GM19328 (cell line): ENCODE measurements around the gene CDH13.

ENCODE experiments used
- ATAC-seq: cut with Tn5 transposase; IDR thresholded peaks from one replicate; pipeline ENCODE4 v1.9.1; 2021; ENCODE audit warnings: mild to moderate bottlenecking, moderate library complexity; ENCODE audit not compliant: unreplicated experiment

Gene CDH13

DNA sequence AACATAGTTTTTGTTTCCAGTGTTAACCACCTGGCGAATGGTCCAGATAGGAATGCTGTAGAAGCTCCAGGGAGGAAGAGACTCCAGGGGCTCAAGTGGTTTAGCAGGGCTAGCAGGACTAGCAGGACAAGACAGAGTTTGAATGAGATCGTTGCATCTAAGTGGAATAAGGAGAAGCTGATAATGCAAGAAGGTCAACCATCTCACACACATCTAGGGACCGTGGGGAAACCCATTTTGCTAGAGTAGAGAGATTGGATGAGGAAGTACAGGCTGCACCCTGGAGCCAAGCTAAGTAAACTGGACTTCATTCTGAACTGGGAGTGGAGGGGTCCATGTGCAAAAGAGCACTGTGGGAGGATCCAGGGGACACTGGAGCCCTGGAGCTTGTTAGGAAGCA, 1094.9 kb downstream of the CDH13 start:
- no peak for ATAC-seq

DNA sequence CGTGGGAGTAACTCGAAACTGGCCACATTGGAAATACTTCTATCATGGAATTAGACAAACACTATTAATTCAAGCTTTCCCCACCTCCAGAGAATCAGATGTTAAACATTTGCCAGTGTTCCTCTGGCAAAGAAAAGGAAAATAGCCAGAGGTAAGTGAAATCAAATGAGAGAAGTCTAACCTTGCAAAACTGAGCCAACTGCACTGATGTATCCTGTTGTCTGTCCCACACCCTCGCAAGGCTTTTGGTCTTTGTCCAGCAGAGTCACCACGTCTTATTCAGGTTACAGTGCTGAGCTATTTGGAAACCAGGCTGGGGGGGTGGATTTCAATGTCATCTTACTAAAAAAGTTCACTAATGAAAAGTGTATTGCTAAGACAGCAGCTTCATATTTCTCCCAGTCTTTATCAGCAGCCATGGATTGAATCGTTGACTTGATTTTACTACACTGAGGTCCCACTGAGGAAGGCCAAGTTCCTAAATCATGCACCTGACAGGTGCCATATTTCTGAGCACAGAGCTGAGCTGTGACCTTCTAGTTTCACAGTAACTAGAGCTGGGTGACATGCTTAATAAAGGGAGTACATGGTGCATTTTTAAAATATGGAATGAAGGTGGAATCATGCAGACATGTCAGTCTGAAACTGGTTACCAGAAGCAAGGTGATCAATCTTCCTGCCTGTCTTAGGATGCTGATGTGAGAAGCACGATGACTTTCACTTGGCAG, 1095.9 kb downstream of the CDH13 start:
- ATAC-seq: no peak

DNA sequence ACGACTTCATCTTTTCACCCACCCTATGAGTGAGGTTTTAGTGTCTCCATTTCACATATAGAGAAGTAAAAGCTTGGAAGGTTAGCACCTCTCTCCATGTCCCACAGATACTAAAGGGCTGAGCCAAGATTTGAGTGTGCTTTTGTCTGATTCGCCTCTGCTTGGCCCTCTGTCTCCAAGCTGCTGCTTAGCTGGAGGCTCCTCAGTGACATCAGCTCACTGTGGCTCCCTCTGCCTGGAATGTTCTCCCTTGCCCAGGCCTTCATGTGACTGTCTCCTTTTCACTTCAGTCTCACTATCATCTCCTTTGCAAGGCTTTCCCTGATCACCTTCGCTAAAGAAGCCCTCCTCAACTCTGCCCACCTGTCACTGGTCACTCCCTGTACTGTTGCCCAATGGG, 1096.5 kb downstream of the CDH13 start:
- no peak for ATAC-seq

DNA sequence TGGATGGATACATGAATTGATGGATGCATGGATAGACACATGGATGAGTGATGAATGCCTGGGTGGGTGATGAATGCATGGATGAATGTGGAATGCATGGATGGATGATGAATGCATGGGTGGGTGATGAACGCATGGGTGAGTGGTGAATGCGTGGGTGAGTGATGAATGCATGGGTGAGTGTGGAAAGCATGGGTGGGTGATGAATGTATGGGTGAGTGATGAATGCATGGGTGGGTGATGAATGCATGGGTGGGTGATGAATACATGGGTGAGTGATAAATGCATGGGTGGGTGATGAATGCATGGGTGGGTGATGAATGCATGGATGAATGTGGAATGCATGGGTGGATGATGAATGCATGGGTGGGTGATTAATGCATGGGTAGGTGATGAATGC, 1097.1 kb downstream of the CDH13 start:
- ATAC-seq: no peak

DNA sequence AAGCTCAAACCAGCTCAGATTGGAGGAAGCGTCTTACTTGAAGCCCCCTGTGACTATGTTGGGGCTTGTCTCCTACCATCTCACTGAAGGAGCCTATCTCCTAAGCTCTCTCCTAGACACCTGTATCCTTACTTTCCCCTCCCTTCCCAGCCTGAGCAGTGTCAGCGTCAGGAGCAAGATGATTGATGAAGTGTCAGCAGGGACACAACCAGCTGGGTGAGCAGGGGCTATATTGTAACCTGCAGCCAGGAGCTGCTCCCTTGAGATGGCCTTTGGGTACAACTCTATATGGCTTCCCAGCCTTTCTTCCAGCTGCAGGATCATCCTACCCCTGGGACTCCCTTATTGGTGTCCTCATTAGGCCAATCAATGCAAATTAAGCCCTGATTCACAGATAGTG, 1097.8 kb downstream of the CDH13 start:
- ATAC-seq: no peak

DNA sequence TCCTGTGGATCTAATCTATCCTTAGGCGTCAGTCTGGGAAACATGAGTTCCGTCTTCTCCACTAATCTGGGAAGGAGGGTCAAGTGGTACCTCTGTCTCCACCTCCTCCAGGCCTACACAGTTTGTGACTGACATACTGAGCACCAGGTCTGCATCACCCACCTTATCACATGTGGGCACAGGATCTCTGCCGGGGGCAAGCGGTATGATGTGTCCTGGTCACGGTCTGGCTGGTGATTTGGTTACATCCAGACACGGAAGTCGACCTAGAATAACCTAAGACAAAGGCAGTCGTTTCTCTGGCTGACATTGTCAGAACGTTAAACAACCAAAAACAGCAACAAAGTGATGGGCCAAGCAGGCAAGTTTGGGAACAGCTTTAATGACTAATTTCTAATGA, 1098.5 kb downstream of the CDH13 start:
- ATAC-seq: no peak

DNA sequence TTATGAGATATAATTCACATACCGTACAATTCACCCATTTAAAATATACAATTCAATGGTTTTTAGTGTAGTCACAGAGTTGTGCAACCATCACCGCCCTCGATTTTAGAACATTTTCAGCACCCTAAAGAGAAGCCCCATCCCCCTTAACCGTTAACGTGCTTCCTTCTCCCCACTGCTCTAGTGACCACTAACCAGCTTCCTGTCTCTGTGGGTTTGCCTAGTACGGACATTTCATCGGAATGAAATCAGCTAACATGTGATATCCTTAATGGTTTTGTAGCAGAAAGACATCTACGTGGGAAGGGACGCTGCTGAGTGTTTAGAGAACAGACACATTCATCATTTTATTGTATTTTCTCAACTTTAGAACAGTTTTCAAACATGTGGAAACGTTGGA, 1100.2 kb downstream of the CDH13 start:
- no peak for ATAC-seq

DNA sequence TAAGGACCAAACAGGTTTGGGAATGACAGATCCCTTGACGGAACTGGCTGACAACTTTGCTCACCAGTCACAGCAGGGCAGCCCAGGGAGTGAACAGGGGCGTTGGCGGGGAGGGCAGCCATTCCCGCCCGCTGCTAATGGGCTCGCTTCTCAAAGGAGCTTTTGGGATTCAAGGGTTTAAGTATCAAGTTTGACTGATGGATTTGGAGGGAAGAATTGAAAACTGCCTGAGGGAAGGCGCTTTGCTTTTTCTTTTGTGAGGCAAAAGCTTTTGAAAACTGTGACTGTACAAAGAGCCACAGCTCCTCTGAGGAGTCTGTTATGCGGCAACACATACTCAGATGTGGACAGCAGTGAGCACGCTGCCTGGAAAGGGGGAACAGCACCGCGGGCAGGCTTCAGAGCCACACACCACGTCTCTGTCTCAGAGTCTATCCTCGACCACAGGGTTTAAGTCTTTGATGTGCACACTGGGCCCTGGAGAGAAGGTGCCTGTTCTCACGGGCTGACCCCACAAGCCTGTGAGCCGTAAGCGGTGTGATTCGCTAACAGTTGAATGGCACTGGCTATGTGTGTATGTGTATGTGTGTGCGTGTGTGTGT, 1101.1 kb downstream of the CDH13 start:
- ATAC-seq: no peak

DNA sequence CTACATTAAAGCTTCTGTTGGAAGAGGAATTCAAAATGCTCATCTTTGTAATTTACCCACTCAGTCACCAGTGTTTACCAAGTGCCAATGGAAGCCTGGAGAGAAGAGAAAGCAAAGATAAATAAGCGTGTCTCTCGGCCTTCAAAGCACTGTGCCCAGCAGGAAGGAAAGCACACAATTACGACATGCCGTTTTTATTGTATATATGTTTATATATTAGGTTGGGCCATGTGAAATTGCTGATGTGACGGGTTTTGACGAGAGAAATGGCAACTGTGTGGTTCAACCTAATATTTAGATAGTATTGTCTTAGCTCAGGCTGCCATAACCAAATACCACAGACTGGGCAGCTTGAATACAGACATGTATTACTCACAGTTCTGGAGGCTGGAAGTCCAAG, 1101.7 kb downstream of the CDH13 start:
- no peak for ATAC-seq

DNA sequence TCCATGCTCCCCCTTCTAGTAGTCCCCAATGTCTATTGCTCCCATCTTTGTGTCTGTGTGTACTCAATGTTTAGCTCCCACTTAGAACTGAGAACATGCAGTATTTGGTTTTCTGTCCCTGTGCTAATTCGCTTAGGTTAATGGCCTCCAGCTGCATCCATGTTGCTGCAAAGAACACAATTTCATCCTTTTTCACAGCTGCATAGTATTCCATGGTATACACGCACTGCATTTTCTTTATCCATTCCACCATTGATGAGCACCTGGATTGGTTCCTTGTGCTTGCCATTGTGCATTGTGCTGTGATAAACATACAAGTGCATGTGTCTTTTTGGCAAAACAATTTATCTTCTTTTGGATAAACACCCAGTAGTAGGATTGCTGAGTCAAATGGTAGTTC, 1104.0 kb downstream of the CDH13 start:
- ATAC-seq: no peak

DNA sequence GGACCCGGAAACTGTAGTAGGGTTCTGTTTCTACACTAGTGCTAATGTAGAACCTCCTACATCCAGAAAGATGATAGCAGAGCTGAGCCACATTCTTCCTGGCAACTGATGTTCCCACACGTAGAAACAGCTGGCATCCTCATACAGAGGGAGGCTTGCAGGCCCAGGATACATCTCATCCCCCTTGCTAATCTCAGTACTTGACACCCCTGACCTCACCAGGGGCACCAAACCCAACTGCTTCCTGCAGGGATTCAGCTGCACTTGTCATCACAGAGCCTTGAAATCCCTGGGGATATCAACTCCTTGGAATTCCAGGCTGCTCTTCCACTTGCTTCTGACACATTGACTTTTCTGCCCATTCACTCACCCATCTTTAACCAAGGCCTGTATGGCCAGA, 1105.8 kb downstream of the CDH13 start:
- ATAC-seq: no peak

DNA sequence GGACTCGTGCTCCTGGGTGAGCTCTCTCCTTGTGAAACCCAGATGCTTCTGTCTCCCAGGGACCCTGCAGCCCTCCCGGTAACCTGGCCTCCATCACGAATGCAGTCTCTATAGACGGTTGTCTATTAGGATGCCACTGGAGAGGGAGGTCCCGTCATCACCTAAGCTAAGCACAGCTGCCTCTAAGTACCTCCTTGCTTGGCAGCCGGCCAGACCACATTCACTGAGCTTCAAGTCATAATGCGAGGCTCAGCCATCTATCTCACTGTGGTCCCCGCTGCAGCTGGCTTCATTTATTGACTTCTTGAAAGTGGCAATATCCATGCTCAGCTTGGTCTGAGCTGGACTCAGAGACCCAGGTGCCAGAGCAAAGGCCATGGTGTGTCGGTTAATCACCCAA, 1106.5 kb downstream of the CDH13 start:
- ATAC-seq: no peak

DNA sequence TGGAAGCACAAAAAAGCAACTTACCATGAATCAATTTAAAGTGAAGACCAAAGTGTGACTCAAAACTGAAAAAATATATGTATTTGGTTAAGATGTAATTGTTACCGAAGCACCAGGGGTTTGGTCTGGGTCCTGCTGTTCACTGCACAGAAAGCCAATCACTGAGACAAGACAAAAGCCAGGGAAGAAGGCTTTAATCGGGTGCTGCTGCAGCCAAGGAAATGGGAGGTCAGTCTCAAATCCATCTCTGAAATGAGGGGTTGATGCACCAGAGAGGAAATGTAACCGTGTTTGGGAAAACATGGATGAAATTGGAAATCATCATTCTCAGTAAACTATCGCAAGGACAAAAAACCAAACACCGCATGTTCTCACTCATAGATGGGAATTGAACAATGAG, 1107.4 kb downstream of the CDH13 start:
- no peak for ATAC-seq

DNA sequence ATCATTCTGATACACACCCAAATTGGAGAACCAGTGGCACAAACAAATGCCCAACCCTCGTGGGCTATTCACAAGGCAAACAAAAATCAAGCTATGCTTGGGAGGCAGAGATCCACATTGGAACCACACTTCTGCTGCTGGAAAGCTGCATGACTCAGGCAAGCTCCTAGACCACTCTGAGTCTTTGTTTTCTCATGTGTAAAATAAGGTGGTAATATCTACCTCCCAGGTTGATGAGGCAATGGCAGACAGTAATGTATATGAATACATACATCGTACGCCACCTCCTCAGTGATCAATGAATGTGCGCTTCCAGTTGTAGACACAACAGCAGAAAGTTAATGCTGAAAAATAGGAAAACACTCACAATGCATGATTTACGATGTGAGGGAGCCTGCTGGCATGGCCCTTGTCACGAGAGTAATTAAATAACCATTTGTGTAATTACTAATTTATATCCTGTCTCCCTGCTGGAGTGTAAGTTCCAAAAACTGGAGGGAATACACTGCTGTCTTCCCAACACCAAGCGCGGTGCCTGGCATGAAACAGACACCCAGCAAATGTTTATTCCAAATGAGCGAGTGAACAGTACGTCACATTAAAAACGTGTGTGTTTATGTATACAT, 1111.1 kb downstream of the CDH13 start:
- no peak for ATAC-seq

DNA sequence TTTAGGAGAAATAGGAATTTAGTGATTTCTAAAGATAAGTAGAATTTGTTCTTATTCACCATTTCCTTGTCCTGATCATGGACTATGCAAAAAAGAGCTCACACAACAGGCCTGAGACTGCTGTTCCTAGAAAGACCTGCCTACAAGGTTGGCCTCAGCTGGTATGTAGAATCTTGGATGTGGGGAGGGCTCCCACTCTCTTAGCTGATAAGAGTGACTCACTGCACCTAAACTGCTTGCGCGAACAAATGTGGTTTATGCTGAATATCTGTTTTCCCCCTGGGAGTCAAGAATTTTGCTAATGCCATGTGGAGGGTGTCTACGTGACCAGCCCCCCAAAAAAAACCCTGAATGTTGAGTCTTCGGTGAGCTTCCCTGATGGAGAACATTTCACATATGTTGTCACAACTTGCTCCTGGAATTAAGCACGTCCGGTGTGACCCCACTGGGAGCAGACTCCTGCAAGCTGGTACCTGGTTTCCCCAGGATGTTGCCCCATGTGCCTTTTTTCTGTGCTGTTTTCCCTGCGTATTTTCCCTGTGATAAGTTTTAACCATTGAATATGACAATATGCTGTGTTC, 1112.2 kb downstream of the CDH13 start:
- ATAC-seq: no peak

DNA sequence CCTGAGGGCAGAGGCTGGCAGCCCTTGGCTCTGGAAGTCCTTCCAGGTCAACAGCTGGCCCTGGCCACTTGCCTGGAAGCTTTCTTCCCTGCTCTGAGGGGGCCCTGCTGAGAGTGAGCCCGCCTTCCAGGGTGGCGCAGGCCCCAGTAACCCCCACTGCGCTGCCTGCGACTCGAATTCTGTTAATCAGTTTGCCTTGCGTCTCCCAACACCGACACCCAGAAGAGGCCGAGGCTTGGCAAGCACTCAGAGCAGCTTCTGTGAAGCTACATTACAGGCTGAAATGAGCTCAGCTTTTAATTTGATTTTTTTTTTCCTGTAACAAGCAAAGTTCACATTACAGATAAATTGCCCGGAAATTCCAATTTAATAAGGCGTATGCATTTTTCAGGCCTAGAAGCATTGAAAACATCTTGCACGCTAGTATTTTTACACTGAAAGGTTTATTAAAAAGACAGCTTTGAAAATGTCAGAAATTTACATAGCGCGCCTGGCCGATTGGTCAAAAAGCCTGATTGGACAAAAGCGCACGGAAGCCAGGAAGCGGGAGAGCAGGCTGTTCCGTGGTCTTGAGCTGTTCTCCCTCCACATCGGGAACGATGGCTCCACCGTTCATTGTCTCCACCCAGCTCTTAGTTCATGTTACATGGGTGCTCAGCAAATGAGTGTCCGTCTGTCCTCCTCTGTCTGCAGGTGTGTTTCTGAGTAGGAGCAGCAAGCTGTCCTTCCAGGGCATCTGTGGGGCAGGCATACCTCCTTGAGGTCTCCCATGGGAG, 1115.5 kb downstream of the CDH13 start:
- ATAC-seq: no peak

DNA sequence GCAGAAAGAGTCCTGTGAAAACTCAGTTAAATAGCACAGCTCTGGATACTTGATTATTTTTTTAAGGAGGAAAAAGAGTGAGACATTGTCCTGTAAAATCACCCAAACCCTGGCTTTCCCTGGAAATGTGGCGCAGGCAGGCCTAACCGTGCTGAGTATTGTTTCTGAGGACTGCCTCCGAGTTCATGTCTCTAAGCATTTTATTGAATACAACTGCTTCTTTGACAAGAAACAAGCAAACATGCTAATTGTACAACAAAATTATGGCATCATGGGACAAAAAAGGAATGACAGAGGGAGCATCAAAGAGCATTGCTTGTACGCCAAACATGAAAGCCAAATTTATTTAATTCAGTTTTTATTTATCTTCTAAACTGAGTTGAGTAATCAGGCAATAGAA, 1116.5 kb downstream of the CDH13 start:
- ATAC-seq: no peak

DNA sequence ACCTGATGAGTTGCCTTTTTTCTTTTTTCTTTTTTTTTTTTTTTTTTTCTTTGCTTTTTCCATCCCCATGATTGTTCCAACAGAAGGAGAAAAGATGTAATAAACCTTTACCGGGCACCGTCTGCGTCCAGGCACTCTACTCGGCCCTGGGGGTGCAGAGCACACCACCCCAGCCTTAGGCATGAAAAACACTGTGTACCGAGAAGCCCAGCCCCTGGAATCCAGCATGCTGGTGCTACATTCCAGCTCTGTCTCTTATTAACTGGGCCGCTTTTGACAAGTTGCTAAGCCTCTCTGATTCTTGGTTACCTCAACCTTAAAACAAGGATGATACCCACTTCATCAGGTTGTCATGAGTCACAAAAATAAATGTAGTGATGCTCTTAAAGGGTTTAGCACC, 1117.0 kb downstream of the CDH13 start:
- no peak for ATAC-seq

DNA sequence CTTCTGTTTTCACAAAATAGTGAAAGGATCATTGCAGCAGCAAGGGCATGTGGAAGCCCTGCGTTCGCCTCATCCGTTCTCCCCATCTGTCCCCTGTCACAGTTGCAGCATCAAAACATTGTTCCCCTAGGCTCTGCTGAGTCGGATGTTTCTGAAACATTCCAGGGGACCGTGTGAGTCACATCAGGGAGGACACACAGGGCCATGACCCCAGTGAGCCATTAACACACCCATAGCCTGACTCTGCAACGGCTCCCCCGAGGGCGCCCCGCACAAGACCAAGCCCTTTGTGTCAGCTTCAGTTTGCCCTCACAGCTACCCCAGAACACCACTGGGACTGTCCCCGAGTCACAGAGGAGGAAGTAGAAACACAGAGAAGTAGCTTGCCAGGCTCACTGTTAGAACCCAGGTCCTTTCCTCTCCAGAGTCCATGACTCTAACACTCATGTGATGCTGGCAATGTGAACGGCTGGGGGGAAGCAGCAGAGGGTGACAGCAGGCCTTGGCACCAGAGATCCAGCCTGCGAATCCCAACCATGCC, 1117.7 kb downstream of the CDH13 start:
- ATAC-seq: no peak

DNA sequence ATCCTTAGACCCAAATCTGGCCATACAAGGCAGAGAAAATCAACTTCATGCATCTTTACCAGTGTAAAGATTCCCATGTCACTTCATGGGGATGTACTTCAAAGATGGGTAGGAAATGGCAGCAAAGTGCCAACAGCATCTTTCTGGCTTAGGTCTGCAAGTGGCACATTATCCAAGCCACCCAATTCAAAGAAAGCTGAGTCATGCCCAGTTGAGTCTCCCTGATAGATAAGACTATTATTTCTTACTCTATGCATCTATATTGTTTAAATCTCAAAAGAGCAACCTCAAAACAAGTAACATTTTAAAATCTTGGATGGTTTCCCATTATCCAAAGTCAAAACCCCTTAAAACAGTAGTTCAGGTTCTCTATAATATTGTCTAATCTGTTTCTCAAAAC, 1119.8 kb downstream of the CDH13 start:
- no peak for ATAC-seq

DNA sequence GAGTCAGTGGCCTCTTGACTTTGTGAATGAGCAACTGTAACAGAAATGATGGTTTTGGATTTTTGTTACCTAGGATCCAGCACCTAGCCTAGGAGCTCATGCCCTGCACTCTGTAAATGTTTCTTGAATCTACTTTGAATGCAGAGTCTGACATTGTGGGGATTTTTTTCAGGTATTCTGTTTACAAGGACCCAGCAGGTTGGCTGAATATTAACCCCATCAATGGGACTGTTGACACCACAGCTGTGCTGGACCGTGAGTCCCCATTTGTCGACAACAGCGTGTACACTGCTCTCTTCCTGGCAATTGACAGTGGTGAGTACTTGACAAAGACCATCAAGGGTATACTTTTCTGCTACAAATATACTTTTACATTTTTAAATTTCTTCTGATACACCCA, 1121.2 kb downstream of the CDH13 start:
- ATAC-seq: no peak
